ENCODE results near the gene DERL2.

Gene DERL2

GRCh38 chr17:5506307-5506706, 20.3 kb upstream of the DERL2 start:
- no peak overlapping the region for H3K4me3 ChIP-seq (ENCODE audit: low read depth, low read length)
- DNase-seq (ENCODE audit: low read depth), result no peak

- H3K4me3 ChIP-seq (ENCODE audit: low read depth, low read length), result no peak overlapping the region
- no peak for DNase-seq (ENCODE audit: low read depth)
These were observed 16.6 kb upstream of the DERL2 start for GRCh38 chr17:5502552-5502951.

- no peak overlapping the region for H3K4me3 ChIP-seq (ENCODE audit: low read depth, low read length)
These were observed 15.7 kb upstream of the DERL2 start for GRCh38 chr17:5501685-5502084.

GRCh38 chr17:5500589-5501391, 14.8 kb upstream of the DERL2 start:
- peak overlapping the region; percentile 75 for H3K4me3 ChIP-seq (ENCODE audit: low read depth, low read length)
- DNase-seq (ENCODE audit: low read depth), result peak; percentile 80

More at GRCh38 chr17:5501685-5502084, 15.7 kb upstream of the DERL2 start:
- DNase-seq (ENCODE audit: low read depth), result no peak

GRCh38 chr17:5500247-5500588, 14.2 kb upstream of the DERL2 start:
- peak overlapping the region; percentile 75 for H3K4me3 ChIP-seq (ENCODE audit: low read depth, low read length)
- no peak for DNase-seq (ENCODE audit: low read depth)

GRCh38 chr17:5499476-5500231, 13.7 kb upstream of the DERL2 start:
- peak overlapping the region; percentile 75 for H3K4me3 ChIP-seq (ENCODE audit: low read depth, low read length)
- DNase-seq (ENCODE audit: low read depth), result no peak

GRCh38 chr17:5492970-5493369, 7.0 kb upstream of the DERL2 start:
- no peak for DNase-seq (ENCODE audit: low read depth)

GRCh38 chr17:5488752-5489151, 2.8 kb upstream of the DERL2 start:
- DNase-seq (ENCODE audit: low read depth), result no peak
- no peak overlapping the region for H3K4me3 ChIP-seq (ENCODE audit: low read depth, low read length)

More at GRCh38 chr17:5492970-5493369, 7.0 kb upstream of the DERL2 start:
- H3K4me3 ChIP-seq (ENCODE audit: low read depth, low read length), result no peak overlapping the region

- DNase-seq (ENCODE audit: low read depth), result peak; percentile 98
These were observed 487 bp upstream of the DERL2 start, which contains the start of gene MIS12 for GRCh38 chr17:5486206-5487124. Gene MIS12 (plus strand): TSS chr17:5486566. CDS start chr17:5488863, 2,297 bp downstream.

GRCh38 chr17:5481451-5481850, 4.5 kb downstream of the DERL2 start:
- no peak overlapping the region for H3K4me3 ChIP-seq (ENCODE audit: low read depth, low read length)
- DNase-seq (ENCODE audit: low read depth), result no peak

More at GRCh38 chr17:5486206-5487124, 487 bp upstream of the DERL2 start, which contains the start of gene MIS12:
- peak within 1 kb of the TSS; percentile 72 for H3K4me3 ChIP-seq (ENCODE audit: low read depth, low read length)

GRCh38 chr17:5480962-5481361, 5.0 kb downstream of the DERL2 start:
- H3K4me3 ChIP-seq (ENCODE audit: low read depth, low read length), result no peak overlapping the region
- DNase-seq (ENCODE audit: low read depth), result no peak

- DNase-seq (ENCODE audit: low read depth), result no peak
- no peak overlapping the region for H3K4me3 ChIP-seq (ENCODE audit: low read depth, low read length)
These were observed 7.0 kb downstream of the DERL2 start for GRCh38 chr17:5478992-5479391.

GRCh38 chr17:5473906-5474305, 12.1 kb downstream of the DERL2 start:
- no peak for DNase-seq (ENCODE audit: low read depth)
- H3K4me3 ChIP-seq (ENCODE audit: low read depth, low read length), result no peak overlapping the region

- DNase-seq (ENCODE audit: low read depth), result no peak
- no peak overlapping the region for H3K4me3 ChIP-seq (ENCODE audit: low read depth, low read length)
These were observed 13.5 kb downstream of the DERL2 start for GRCh38 chr17:5472511-5472910.

GRCh38 chr17:5468075-5468473, 17.9 kb downstream of the DERL2 start:
- no peak for DNase-seq (ENCODE audit: low read depth)
- peak overlapping the region; percentile 87 for H3K4me3 ChIP-seq (ENCODE audit: low read depth, low read length)

- peak overlapping the region; percentile 87 for H3K4me3 ChIP-seq (ENCODE audit: low read depth, low read length)
- DNase-seq (ENCODE audit: low read depth), result no peak
These were observed 18.6 kb downstream of the DERL2 start for GRCh38 chr17:5467416-5467815.

- no peak overlapping the region for H3K4me3 ChIP-seq (ENCODE audit: low read depth, low read length)
- no peak for DNase-seq (ENCODE audit: low read depth)
These were observed 19.7 kb downstream of the DERL2 start for GRCh38 chr17:5466295-5466694.

GRCh38 chr17:5464717-5465507, 21.1 kb downstream of the DERL2 start:
- no peak overlapping the region for H3K4me3 ChIP-seq (ENCODE audit: low read depth, low read length)
- no peak for DNase-seq (ENCODE audit: low read depth)

GRCh38 chr17:5446786-5447185, 39.2 kb downstream of the DERL2 start:
- H3K4me3 ChIP-seq (ENCODE audit: low read depth, low read length), result no peak overlapping the region
- DNase-seq (ENCODE audit: low read depth), result no peak

Measured in skeletal muscle cell (primary cell).